ENCODE results near the gene NPY4R. TPM values are rescaled to one million over a fixed set of nuclear protein-coding genes. Genes with fewer than 3 reads are reported as not detected.
"Not testable (repeated sequence)": the region's sequence is repeated elsewhere in the genome, so short reads cannot be mapped to it uniquely, and the experiment has no call there.

NPY4R gene
- total RNA-seq, 6 experiments from 2014 or later, result 0.14 to 0.34 (median 0.25) TPM; not detected in 3

DNA sequence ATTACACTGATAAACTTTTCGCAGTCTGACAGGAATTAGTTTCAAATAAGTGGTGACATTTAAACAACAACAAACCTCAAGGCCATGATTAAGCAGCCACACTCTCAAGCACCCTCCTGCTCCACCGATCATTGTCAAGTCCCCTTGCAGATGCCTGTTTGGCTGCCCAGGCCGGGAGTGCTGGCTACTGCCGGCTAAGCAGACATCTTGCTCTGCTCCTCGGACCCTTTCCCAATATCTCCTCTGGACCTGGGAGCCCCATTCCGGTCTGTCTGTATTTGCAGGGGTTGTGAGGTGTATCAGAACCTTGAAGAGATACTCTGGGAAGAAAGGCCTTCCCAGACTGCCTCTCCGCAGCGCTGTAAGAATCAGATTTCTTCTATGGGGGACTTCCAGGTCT lies 14.9 kb downstream of the NPY4R start:
- not testable (repeated sequence) for H3K4me1 Mint-ChIP-seq (ENCODE audit: low read depth); H3K27ac Mint-ChIP-seq

DNA sequence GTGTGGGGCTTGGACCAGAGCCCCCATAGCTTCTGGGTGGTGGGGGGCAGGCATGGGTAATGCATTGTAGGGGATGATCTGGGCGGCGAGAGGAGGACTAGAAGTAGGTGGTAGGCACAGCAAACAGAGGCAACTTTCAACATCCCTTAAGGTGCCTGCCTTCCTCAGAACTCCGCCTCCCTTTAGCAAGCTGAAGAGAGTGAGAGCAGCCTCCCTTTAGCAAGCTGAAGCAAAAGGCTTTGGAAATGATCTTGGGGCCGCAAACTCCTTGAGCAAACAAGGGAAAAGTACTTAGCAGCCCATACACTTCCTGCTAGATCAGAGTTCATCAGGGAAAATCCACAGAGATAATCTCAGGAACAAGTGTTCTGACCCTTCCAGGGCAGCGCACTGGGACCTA lies 18.3 kb downstream of the NPY4R start:
- H3K4me1 Mint-ChIP-seq (ENCODE audit: low read depth); H3K27ac Mint-ChIP-seq; H3K27me3 Mint-ChIP-seq (ENCODE audit: insufficient read depth): not testable (repeated sequence)

More for the DNA sequence above, 14.9 kb downstream of the NPY4R start:
- not testable (repeated sequence) for H3K4me3 Mint-ChIP-seq; H3K9me3 Mint-ChIP-seq; H3K36me3 Mint-ChIP-seq (ENCODE audit: low read depth); H3K27me3 Mint-ChIP-seq (ENCODE audit: insufficient read depth); DNase-seq

DNA sequence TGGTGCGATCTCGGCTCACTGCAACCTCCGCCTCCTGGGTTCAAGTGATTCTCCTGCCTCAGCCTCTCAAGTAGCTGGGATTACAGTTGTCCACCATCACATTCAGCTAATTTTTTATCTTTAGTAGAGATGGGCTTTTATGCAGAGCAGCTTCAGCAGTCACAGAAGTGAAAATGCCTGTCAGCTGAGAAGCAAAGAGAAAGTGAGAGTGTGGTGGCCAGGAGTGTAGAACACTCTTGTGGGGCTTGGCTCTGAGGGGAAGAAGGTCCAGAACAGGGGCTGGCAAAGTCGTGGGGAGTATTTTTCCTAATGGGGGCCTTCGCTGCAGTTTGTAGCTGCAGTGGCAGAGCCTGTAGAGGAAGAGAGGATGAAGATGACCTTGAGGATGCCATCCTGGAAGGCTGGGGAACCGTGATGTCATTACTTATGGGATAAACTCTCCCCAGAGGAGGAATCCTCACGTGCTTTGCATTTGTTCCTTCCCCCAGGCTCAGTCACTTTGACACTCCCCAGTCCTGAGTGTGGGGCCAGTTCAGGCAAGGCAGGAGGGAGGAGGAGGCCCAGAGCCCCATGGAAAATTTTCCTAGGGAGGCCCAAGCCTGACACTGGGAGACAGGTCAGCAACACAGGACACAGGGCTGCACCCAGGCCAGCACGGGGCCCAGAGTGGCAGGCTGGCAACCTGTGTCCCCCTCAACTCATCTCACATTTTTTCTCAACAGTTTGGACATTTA lies 20.2 kb downstream of the NPY4R start:
- not testable (repeated sequence) for H3K27ac Mint-ChIP-seq; DNase-seq; H3K4me1 Mint-ChIP-seq (ENCODE audit: low read depth); H3K9me3 Mint-ChIP-seq; H3K4me3 Mint-ChIP-seq; H3K27me3 Mint-ChIP-seq (ENCODE audit: insufficient read depth); H3K36me3 Mint-ChIP-seq (ENCODE audit: low read depth)

More for the DNA sequence above, 18.3 kb downstream of the NPY4R start:
- H3K36me3 Mint-ChIP-seq (ENCODE audit: low read depth); H3K9me3 Mint-ChIP-seq; DNase-seq; H3K4me3 Mint-ChIP-seq: not testable (repeated sequence)

DNA sequence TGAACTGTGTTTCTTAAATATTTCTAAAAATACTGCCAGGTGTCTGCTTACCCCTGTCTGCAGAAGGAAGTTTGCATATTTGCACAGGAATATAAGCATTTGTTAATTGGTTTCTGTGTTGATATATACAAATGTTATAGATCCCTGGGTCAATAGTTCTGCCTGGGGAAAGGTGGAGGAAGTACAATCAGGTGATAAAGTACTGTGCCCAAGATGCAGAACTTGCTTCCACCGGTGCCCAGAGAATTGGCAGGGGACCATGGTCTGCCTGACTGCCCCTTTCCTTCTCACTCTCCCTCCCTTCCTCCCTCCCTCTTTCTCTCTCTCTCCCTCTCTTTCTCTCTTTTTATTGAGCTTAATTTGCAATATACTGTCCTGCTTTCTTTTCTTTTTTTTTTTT lies 22.3 kb downstream of the NPY4R start:
- H3K36me3 Mint-ChIP-seq (ENCODE audit: low read depth); H3K4me1 Mint-ChIP-seq (ENCODE audit: low read depth); H3K27me3 Mint-ChIP-seq (ENCODE audit: insufficient read depth); DNase-seq; H3K9me3 Mint-ChIP-seq; H3K27ac Mint-ChIP-seq; H3K4me3 Mint-ChIP-seq: not testable (repeated sequence)

DNA sequence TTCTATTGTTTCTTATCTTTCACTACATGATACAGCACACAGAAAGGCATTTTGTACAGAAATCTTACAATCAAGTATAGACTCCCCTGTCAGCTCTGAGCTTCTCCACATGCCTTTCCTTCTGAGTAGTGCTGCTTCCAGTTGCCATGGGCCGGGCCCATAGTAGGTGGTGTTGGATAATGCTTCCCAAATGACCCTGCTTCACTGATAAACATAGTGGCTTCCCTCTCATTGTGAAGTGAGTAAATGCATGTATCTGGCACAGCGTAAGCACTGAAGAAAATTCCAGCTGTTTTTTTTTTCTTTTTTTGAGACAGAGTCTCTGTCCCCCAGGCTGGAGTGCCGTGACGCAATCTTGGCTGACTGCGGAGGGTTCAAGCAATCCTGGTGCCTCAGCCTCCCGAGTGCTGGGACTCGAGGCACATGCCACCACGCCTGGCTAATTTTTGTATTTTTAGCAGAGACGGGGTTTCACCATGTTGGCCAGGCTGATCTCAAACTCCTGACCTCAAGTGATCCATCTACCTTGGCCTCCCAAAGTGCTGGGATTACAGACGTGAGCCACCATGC lies 23.0 kb downstream of the NPY4R start:
- DNase-seq; H3K27me3 Mint-ChIP-seq (ENCODE audit: insufficient read depth); H3K36me3 Mint-ChIP-seq (ENCODE audit: low read depth); H3K9me3 Mint-ChIP-seq; H3K4me3 Mint-ChIP-seq; H3K27ac Mint-ChIP-seq; H3K4me1 Mint-ChIP-seq (ENCODE audit: low read depth): not testable (repeated sequence)

DNA sequence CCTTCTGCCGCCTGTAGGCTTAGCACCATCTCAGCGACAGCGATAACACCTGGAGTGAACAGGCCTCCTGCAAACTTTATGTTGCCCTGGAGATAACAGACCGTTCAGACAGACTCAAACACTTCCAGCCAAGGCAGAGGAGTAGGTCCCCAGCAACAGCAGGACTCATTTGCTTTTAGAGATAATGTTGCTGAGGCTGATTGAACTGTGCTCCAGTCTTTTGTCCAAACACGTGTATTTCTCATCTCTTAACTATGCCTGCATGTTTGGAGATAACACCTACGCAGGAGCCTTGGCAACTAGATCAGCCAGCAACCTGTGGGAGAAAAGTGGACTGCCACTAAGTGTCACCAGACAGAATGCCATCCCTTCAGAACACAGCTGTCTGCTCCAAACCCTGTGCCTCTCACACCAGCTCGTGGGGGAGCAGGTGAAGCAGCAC lies 23.9 kb downstream of the NPY4R start:
- not testable (repeated sequence) for H3K27ac Mint-ChIP-seq

DNA sequence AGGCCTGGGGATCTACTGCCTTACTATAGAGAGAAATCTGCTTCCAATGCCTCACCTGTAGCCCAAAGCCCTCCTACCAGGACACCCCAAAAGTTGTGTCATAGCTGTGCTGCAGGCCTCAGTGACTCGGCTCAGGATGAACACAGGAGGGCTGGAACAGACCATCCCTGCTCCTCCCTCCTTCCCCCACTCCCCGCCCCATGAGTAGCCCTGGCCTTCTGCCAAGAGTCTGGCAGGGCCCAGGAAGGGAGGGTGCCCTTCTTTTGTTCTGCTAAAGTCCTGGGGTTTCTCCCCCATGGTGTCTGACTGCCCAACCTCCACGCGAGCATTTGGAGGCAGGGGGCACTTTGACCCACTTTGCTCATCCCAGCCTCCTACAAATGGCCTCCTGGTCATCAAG lies 24.8 kb downstream of the NPY4R start:
- not testable (repeated sequence) for H3K4me1 Mint-ChIP-seq (ENCODE audit: low read depth); H3K27me3 Mint-ChIP-seq (ENCODE audit: insufficient read depth); H3K9me3 Mint-ChIP-seq; H3K4me3 Mint-ChIP-seq; DNase-seq; H3K36me3 Mint-ChIP-seq (ENCODE audit: low read depth); H3K27ac Mint-ChIP-seq

More for the DNA sequence above, 23.9 kb downstream of the NPY4R start:
- not testable (repeated sequence) for DNase-seq; H3K4me1 Mint-ChIP-seq (ENCODE audit: low read depth); H3K4me3 Mint-ChIP-seq; H3K9me3 Mint-ChIP-seq; H3K36me3 Mint-ChIP-seq (ENCODE audit: low read depth); H3K27me3 Mint-ChIP-seq (ENCODE audit: insufficient read depth)

DNA sequence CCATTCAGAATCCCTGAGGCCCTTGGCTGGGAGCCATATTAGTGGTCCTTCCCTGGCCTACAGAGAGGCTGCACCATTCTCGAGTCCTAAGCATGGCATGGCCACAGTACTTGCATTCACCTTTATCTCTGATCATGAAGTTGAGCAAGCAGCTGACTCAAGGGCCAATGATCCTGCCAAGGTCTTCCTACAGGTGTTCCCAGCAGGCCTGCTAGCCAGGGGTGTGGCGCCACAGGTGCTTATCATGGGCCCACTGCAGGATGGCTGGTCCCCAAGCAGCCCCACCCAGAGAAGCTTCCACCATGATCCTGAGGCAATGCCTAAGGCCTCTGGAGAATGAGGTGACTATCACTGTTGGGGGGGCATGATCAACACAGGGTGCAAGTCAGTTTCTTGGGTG lies 42.2 kb downstream of the NPY4R start:
- H3K27ac Mint-ChIP-seq; H3K36me3 Mint-ChIP-seq (ENCODE audit: low read depth); H3K9me3 Mint-ChIP-seq; H3K4me1 Mint-ChIP-seq (ENCODE audit: low read depth); H3K27me3 Mint-ChIP-seq (ENCODE audit: insufficient read depth); DNase-seq; H3K4me3 Mint-ChIP-seq: not testable (repeated sequence)

DNA sequence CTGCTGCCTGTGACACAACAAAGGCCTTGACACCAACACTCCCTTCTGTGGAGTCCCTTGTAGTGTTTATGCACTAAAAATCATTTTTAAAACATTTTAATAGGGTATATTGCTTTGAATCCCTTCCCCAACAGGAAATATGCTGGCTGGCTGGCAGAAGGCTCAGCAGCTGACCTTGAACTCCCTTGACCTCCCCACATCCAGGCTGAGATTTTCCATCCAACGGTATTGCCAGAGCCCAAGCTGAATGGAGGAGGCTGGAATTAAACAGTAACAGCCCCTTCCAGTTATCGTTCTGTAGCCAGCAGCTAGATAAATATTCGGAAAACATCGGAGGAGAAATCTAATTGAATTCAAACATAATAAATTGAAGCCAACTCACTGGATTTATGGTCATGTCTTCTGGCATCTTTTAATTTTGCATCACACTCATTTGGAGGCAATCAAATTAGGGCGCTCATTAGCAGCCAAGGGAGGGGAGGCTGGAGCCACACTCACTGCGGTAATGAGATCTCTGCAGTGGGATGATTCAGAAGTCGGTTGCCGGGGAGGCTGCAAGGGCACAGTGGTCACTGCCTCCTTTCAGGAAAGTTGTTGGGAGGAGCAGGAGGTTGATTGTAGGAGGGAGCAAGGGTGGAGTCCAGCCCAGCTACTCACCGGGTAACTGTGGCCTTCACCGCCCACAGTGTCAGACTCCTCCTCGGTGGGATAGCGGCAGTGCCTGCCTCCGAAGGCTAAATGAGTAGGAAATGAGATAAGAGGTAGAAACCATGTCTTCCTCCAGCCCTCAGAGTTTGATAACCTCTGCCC lies 46.0 kb downstream of the NPY4R start:
- H3K27ac Mint-ChIP-seq; H3K9me3 Mint-ChIP-seq; H3K4me1 Mint-ChIP-seq (ENCODE audit: low read depth); H3K27me3 Mint-ChIP-seq (ENCODE audit: insufficient read depth); DNase-seq; H3K4me3 Mint-ChIP-seq; H3K36me3 Mint-ChIP-seq (ENCODE audit: low read depth): not testable (repeated sequence)

DNA sequence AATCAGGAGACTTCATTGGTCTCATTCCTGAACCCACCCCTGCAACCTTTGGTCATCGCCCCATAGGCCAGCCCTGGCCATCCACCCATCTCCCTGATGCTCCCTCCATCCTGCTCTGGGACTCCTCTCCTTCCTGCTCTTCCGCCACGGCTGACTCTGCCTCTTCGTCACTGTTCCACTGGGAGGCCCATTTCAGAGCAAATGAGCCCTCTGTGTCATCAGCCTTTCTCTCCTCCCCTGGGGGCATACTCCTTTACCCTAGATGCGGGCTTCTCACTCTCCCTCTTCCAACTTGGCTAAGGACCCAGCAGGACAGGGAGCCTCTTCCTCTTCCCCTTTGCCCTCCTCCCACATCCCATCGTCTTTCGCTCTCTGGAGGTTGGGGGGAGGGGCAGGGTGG lies 47.5 kb downstream of the NPY4R start:
- not testable (repeated sequence) for H3K27me3 Mint-ChIP-seq (ENCODE audit: insufficient read depth); DNase-seq; H3K36me3 Mint-ChIP-seq (ENCODE audit: low read depth); H3K4me3 Mint-ChIP-seq; H3K4me1 Mint-ChIP-seq (ENCODE audit: low read depth); H3K27ac Mint-ChIP-seq; H3K9me3 Mint-ChIP-seq

DNA sequence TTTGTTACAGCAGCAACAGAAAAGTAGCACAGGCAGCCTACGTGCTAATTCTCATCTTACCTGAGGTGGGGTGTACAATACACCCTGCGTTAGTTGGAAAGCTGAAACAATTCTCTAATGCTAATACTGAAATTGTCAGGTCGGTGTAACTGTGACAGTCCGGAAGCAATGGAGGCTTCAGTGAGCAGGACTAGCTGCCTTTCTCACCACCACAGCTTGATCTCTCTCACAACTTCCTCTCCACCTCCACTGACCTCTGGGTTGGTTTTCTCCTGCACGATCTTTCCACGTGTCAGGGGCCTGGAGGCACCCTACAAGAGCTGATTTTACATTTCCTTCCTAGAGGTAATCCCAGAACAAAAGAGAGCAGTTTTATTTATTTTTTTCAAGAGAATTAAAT lies 50.5 kb downstream of the NPY4R start:
- H3K27ac Mint-ChIP-seq; H3K4me1 Mint-ChIP-seq (ENCODE audit: low read depth); DNase-seq; H3K4me3 Mint-ChIP-seq; H3K9me3 Mint-ChIP-seq; H3K27me3 Mint-ChIP-seq (ENCODE audit: insufficient read depth); H3K36me3 Mint-ChIP-seq (ENCODE audit: low read depth): not testable (repeated sequence)

DNA sequence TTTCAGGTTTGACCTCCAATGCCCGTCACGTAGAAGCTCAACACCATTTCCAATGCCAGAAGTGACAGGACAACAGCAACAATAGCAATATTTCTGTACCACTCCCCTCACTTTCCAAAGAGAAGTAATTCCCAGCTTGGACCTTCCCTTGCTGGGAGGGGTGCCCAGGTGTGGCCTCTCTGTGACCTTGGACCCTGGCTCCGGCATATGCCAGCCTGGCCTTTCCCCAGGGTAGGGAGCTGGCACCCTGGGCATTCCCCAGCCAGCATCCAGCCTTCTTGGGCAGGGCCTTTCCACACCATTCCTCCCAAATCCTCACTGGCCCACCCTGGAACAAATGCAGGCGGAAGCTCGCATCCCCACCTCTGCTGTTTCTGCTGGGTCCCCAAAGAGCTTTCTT lies 53.1 kb downstream of the NPY4R start:
- H3K4me1 Mint-ChIP-seq (ENCODE audit: low read depth); H3K27me3 Mint-ChIP-seq (ENCODE audit: insufficient read depth); H3K27ac Mint-ChIP-seq; H3K36me3 Mint-ChIP-seq (ENCODE audit: low read depth); H3K9me3 Mint-ChIP-seq; H3K4me3 Mint-ChIP-seq; DNase-seq: not testable (repeated sequence)

DNA sequence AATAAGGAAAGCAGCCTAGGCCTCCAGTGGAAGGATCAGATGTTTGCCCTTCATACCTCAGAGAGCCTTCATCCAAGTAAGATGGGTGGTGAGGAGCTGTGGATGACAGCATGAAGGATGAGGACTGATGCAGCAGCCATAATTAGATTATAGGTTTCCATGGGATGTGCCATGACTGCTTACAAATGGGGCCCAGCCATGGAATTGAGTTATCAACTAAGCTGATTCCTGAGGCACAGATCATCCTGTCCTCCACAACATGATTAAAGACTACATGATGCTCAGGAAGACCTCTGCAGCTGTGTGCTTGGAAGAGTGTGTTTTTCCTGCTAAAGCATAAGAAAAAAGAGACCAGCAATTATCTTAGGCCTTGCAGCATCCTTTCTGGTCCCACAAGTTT lies 54.6 kb downstream of the NPY4R start:
- H3K9me3 Mint-ChIP-seq; H3K36me3 Mint-ChIP-seq (ENCODE audit: low read depth); H3K27me3 Mint-ChIP-seq (ENCODE audit: insufficient read depth); H3K4me1 Mint-ChIP-seq (ENCODE audit: low read depth); DNase-seq; H3K27ac Mint-ChIP-seq; H3K4me3 Mint-ChIP-seq: not testable (repeated sequence)

All from HFFc6 (cell line).